DOHH2 (cell line): Measurements from ENCODE around the gene KLF8.

ENCODE experiments used
- H3F3A ChIP-seq: fragments of 200-600 bp; sonication (generic), shearing (Covaris generic); 2 replicates; pipeline ENCODE4 v1.6.0; 2016; ENCODE audit warnings: antibody characterized with exemption, mild to moderate bottlenecking; ENCODE audit not compliant: control insufficient read depth, insufficient read depth
- H3K27ac ChIP-seq: fragments of 200-600 bp; sonication (generic); 2 replicates; pipeline ENCODE4 v1.5.1; 2014; ENCODE audit warnings: low read depth, mild to moderate bottlenecking, low read length, moderate library complexity
- H3K27me3 ChIP-seq: fragments of 200-600 bp; sonication (generic); 2 replicates; pipeline ENCODE4 v1.6.1; 2014; ENCODE audit warnings: mild to moderate bottlenecking, low read length, mixed read lengths; ENCODE audit not compliant: control insufficient read depth
- H3K36me3 ChIP-seq: fragments of 200-600 bp; sonication (generic); 2 replicates; pipeline ENCODE4 v1.6.1; 2014; ENCODE audit warnings: mild to moderate bottlenecking, low read length, moderate library complexity, mixed read lengths; ENCODE audit not compliant: control insufficient read depth
- H3K4me1 ChIP-seq: fragments of 200-600 bp; sonication (generic); 2 replicates; pipeline ENCODE4 v1.6.1; 2014; ENCODE audit warnings: mild to moderate bottlenecking, low read length, mixed read lengths; ENCODE audit not compliant: control insufficient read depth
- H3K4me2 ChIP-seq: fragments of 200-600 bp; sonication (generic); 2 replicates; pipeline ENCODE4 v1.6.0; 2014; ENCODE audit warnings: mild to moderate bottlenecking, low read length, moderate library complexity
- H3K4me3 ChIP-seq: fragments of 200-600 bp; sonication (generic); 2 replicates; pipeline ENCODE4 v1.5.1; 2014; ENCODE audit warnings: mild to moderate bottlenecking, low read length, mixed read lengths
- H3K79me2 ChIP-seq: fragments of 200-600 bp; sonication (generic); 2 replicates; pipeline ENCODE4 v1.6.1; 2014; ENCODE audit warnings: mild to moderate bottlenecking, low read length, mixed read lengths; ENCODE audit not compliant: control insufficient read depth
- H3K9me2 ChIP-seq: fragments of 200-600 bp; sonication (generic); replicated peaks from 2 replicates; pipeline ENCODE4 v1.6.1; 2014; ENCODE audit warnings: mild to moderate bottlenecking, low read length, mixed read lengths; ENCODE audit not compliant: control insufficient read depth
- H3K9me3 ChIP-seq: fragments of 200-600 bp; sonication (generic); 2 replicates; pipeline ENCODE4 v1.6.1; 2014; ENCODE audit warnings: antibody characterized with exemption, low read length, mixed read lengths; ENCODE audit not compliant: control insufficient read depth, insufficient read depth
- H4K20me1 ChIP-seq: fragments of 200-600 bp; sonication (generic); 2 replicates; pipeline ENCODE4 v1.6.0; 2014; ENCODE audit warnings: low read depth, mild to moderate bottlenecking, antibody characterized with exemption, low read length, moderate library complexity; ENCODE audit not compliant: control insufficient read depth, insufficient read depth
- EZH2phosphoT487 ChIP-seq: fragments of 200-600 bp; sonication (generic); IDR thresholded peaks from 2 replicates; pipeline ENCODE4 v1.6.1; 2017; ENCODE audit warnings: borderline replicate concordance, mild to moderate bottlenecking, antibody characterized with exemption, low read length, moderate library complexity, mixed read lengths
- TF ChIP-seq, protein P1 (sequence below): fragments of 200-600 bp; sonication (generic); IDR thresholded peaks from one replicate; pipeline ENCODE4 v1.5.1; 2014; ENCODE audit warnings: antibody characterized with exemption, mild to moderate bottlenecking, low read depth, low read length; ENCODE audit not compliant: poor library complexity, severe bottlenecking

KLF8 gene

DNA sequence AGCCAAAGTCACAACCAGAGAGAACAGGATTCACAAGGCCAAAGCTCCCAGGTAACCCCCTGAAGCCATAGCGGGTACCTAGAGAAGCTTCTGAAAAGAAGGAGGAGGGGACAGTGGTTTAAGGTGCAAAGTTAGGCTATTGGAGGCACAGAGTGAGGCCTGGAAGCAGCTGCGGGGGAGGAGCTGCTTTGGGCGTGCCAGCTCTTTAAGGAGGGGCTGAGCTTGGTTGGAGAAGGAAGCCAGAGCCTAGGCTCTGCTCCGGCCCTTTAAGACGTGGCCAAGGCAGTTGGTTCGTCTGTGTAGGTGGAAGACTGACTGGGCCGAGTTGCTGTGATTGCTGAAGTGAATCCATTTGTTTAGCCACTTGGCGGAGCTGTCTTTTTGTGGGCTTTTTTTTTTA lies 1.5 kb downstream of the KLF8 start:
- H3K36me3 ChIP-seq = no peaks in the 10 kb centered on the region
- no peak overlapping the region for H3K4me3 ChIP-seq
- no peaks in the 10 kb centered on the region for H3K9me3 ChIP-seq
- no peaks in the 10 kb centered on the region for H3K4me1 ChIP-seq
- H4K20me1 ChIP-seq = no peaks in the 10 kb centered on the region
- no peaks in the 10 kb centered on the region for H3K27me3 ChIP-seq
- TF ChIP-seq, protein P1, sequence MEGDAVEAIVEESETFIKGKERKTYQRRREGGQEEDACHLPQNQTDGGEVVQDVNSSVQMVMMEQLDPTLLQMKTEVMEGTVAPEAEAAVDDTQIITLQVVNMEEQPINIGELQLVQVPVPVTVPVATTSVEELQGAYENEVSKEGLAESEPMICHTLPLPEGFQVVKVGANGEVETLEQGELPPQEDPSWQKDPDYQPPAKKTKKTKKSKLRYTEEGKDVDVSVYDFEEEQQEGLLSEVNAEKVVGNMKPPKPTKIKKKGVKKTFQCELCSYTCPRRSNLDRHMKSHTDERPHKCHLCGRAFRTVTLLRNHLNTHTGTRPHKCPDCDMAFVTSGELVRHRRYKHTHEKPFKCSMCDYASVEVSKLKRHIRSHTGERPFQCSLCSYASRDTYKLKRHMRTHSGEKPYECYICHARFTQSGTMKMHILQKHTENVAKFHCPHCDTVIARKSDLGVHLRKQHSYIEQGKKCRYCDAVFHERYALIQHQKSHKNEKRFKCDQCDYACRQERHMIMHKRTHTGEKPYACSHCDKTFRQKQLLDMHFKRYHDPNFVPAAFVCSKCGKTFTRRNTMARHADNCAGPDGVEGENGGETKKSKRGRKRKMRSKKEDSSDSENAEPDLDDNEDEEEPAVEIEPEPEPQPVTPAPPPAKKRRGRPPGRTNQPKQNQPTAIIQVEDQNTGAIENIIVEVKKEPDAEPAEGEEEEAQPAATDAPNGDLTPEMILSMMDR = no peak
- no peak for TF ChIP-seq EZH2phosphoT487
- H3K79me2 ChIP-seq = no peaks in the 10 kb centered on the region
- no peak overlapping the region for H3K27ac ChIP-seq
- no peaks in the 10 kb centered on the region for H3F3A ChIP-seq
- H3K9me2 ChIP-seq = no peaks in the 10 kb centered on the region
- no peak overlapping the region for H3K4me2 ChIP-seq

DNA sequence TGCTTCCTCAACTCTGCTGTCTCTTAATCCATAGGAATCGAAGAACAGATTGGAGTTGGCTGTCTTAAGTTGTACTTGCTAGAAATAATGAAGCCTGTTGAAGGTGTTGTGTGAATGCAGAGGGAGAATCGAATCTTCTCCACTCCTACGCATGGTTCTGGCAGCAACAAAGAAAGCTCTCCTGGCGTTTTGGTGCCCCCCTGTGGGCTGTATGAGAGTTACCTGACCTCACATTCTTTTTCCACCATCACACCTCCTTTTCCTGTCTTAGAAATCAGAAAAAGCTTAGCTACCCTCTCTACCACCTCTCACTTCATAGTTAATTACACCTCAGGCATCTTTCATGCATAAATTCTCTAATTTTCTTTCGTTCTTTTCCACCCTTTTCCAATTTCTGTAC lies 16.3 kb downstream of the KLF8 start:
- TF ChIP-seq, protein P1 = peak; percentile 55
- no peak for TF ChIP-seq EZH2phosphoT487
- no peak overlapping the region for H3K4me3 ChIP-seq
- no peaks in the 10 kb centered on the region for H3K9me2 ChIP-seq
- no peaks in the 10 kb centered on the region for H3K36me3 ChIP-seq
- H3K4me2 ChIP-seq = no peak overlapping the region
- H3K4me1 ChIP-seq = no peaks in the 10 kb centered on the region
- no peaks in the 10 kb centered on the region for H3F3A ChIP-seq
- H3K27me3 ChIP-seq = no peaks in the 10 kb centered on the region
- H3K79me2 ChIP-seq = no peaks in the 10 kb centered on the region
- H3K9me3 ChIP-seq = no peaks in the 10 kb centered on the region
- H4K20me1 ChIP-seq = no peaks in the 10 kb centered on the region
- no peak overlapping the region for H3K27ac ChIP-seq

DNA sequence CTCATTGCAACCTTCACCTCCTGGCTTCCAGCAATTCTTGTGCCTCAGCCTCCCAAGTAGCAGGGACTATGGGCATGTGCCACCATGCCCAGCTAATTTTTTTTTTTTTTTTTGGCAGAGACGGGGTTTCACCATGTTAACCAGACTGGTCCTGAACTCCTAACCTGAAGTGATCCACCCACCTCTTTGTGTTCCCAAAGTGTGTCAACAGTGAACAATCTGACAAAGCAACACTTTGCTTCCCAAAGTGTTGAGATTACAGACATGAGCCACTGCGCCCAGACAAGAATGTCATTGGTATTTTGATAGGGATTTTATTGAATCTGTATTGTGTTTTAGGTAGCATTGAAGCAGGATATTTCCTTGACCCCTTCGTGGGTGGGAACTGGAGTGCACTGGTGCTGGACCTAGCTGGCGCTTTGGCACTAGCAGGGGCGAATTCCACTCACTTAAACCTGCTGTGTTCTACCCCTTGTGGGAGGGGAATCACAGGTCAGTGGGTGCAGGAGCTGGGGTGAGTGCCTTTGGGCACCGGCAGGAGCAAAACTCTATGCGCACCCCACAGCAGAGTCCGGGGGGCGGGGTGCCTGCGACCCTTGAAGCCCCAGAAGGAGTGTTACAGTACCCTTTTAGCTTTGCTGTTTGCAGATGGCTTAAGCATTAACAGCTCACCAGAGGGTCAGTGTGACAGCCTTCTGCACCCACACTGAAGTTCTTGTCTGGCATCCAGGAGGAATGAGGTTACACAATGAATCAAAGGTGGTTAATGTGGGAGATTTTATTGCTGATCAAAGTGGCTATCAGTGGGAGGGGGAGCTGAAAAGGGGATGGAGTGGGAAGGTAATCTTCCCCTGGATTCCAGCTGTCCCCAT lies 21.9 kb downstream of the KLF8 start:
- no peak overlapping the region for H3K4me3 ChIP-seq
- no peak overlapping the region for H3K27ac ChIP-seq
- no peaks in the 10 kb centered on the region for H3F3A ChIP-seq
- no peaks in the 10 kb centered on the region for H3K36me3 ChIP-seq
- H3K4me2 ChIP-seq = no peak overlapping the region
- H3K27me3 ChIP-seq = no peaks in the 10 kb centered on the region
- H3K9me2 ChIP-seq = no peaks in the 10 kb centered on the region
- TF ChIP-seq, protein P1 = no peak
- no peak for TF ChIP-seq EZH2phosphoT487
- H3K79me2 ChIP-seq = no peaks in the 10 kb centered on the region
- H3K4me1 ChIP-seq = no peaks in the 10 kb centered on the region
- no peaks in the 10 kb centered on the region for H4K20me1 ChIP-seq
- H3K9me3 ChIP-seq = no peaks in the 10 kb centered on the region
